ENCODE data around the gene TFAP2D.
A peak's percentile ranks its signal among the peaks of the same experiment; 100 is the strongest.

DNA sequence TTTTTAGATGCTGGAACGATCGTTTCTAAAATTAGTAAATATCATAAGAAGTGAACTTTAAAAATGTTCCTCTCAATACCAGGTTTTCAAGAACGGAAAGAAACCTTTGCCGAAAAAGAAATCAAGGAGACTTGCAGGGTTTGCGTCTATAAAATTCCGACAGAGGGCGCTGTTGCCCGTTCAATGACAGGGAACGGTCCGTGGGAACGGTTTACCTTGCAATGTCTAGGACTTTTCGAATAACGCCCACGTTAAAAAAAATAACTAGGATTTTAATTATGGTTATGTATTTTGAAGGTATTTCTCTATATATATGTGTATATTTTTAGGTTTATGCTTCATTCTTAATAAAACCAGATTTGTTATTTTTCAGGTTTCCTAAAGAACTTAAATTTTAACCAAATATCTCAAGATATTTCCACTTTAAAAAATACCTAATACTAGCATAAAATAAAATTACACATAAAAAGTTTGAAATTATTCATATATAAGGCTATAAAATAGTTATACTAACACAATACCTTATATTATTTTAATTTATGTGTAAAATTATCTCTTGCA is 102.9 kb downstream of the TFAP2D start:
- TF ChIP-seq CTCF (conservative IDR thresholded peaks at IDR 0.05; ENCODE audit: low read depth in 2 of 2) (peak; percentile 89 to 98), JUNB (IDR thresholded peaks at IDR 0.05; ENCODE audit: unreplicated experiment) (no peak), ZNF331 (CRISPR knock-in tag; IDR thresholded peaks at IDR 0.05; ENCODE audit: low read depth) (no peak), EZH2phosphoT487 (IDR thresholded peaks at IDR 0.05; ENCODE audit: unreplicated experiment) (no peak), REST (IDR thresholded peaks at IDR 0.05; ENCODE audit: unreplicated experiment) (no peak), EZH2 (IDR thresholded peaks at IDR 0.05; ENCODE audit: low read depth, unreplicated experiment) (no peak), CREB1 (CRISPR knock-in tag; IDR thresholded peaks at IDR 0.05; ENCODE audit: low read depth) (no peak)

Measured in GM23338 (cell line).